ENCODE measurements around the gene NR6A1. TPM values are rescaled to one million over a fixed set of nuclear protein-coding genes. Genes with fewer than 3 reads are reported as not detected.

Gene NR6A1
- total RNA-seq, 2 experiments from 2014 or later, result 0.28 to 0.76 TPM

DNA sequence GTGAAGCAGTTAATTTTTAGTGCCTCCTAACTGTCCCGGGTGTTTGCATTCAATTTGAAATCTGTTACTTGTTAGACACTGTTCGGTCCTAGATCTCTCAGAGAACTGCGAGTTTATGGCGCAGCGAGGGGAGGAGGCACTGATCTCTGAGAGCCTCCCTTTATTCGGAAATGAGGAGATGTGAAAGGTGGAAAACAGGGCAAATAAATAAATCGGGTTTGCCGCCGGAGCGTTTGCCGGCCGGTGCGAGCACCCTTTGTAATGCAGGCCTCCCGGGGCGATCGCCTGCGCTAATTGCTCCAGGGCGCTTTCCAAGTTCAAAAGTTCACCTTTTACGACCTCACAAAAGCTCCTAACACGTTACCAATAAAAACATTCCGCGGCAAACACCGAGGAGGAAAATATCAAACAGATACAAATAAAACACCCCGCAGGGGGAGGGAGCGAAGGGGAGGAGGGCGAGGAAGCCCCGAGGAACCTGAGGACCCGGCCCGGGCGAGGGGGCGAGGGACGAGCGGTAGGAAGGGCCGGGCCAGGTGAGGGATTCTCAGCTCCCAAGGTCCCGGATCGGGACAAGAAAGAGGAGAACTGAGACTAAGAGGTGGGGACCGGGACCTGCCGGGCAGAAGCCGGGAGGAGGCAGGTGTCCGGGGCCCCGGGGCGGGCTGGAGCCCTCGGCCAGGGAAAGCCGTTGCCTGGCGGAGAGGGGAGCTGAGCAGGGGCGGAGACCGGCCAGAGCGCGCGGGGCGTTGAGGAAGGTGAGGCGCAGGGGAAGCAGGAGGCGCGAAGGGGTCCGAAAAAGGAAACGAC, 1.4 kb downstream of the NR6A1 start:
- Mint-ChIP-seq H3K9me3 (no peaks in the 10 kb centered on the region), H3K36me3 (ENCODE audit: low read depth) (no peaks in the 10 kb centered on the region), H3K4me3 (peak overlapping the region; percentile 73), H3K4me1 (peaks cover 40% of the 10 kb centered on the region), H3K27ac (no peak overlapping the region), H3K27me3 (peaks cover 59% of the 10 kb centered on the region)
- no peak for DNase-seq
- CTCF ChIA-PET, result interaction anchor here (0.6 to 10.1 kb wide), 10 partner anchors 8 to 506 kb away, joined by 3 to 264 read pairs (median 4); partner anchors contain the start of genes ARPC5L, RPL35 and WDR38
- POLR2A ChIA-PET, result interaction anchor here (0.7 to 8.1 kb wide), 6 partner anchors 9 to 101 kb away, joined by 3 to 66 read pairs (median 10); partner anchors contain the start of genes ARPC5L, RPL35 and WDR38

DNA sequence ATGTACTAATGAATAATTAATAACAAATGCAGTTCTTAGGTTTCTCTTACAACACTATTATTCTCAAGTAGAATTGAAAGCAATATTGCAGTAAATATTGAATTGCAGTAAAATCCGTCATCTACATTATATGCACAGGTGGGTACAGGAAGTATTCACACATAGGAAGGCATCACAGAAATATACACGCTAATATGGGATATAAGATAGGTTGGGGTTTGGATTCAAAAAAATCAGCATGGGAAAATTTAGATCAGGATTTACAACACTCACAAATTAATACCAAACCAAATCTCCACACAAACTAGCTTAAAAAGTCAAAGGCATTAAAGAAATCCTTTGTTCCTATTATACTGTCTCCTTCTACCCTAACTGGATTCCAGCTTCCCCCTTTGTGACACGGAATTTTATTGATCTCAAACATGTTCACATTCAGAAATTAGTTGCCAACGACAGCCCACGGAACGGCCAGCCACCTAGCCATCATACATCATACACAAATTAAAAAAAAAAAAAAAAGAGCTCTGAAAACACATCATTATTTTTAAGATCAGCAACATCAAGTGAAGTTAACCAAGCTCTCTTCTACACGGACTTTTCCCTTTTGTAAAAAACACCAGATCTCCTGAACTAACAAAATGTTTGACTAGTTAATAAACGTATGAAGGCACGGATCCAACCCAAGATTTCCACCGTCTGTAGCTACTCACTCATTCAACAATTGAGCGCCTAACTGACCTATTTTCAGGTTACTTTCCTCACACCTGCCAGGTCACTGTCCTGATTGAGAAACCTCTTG, 2.2 kb downstream of the NR6A1 start:
- Mint-ChIP-seq H3K27me3 (peaks cover 60% of the 10 kb centered on the region), H3K4me3 (peak overlapping the region; percentile 73), H3K27ac (no peak overlapping the region), H3K4me1 (peaks cover 32% of the 10 kb centered on the region), H3K9me3 (no peaks in the 10 kb centered on the region), H3K36me3 (ENCODE audit: low read depth) (no peaks in the 10 kb centered on the region)
- POLR2A ChIA-PET, result interaction anchor here (1.6 to 8.1 kb wide), 3 partner anchors 86 to 101 kb away, joined by 5 to 66 read pairs (median 15); partner anchors contain the start of genes ARPC5L, RPL35 and WDR38
- CTCF ChIA-PET, result interaction anchor here (0.9 to 10.1 kb wide), 7 partner anchors 9 to 152 kb away, joined by 3 to 264 read pairs (median 4); partner anchors contain the start of gene WDR38
- DNase-seq, result no peak

DNA sequence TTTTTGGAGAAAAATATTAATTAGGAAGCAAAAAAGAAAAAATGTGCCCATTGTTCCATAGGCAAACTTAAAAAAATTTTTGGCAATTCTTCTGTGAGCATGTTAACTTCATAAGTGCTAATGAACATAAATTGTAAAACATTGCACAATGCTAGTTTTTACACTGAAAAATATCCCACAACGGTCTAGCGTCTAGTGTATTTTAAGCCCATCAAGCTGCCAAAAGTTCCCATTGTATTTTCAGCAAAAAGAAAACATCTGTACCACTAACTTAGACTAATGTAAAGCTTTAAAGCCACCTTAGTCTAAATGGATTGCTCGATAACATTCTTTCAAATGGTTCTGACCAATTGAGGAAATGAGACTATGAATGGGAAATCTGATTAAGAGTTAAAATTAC, 2.8 kb downstream of the NR6A1 start:
- Mint-ChIP-seq H3K27me3 (peaks cover 62% of the 10 kb centered on the region), H3K4me1 (peaks cover 26% of the 10 kb centered on the region), H3K9me3 (no peaks in the 10 kb centered on the region), H3K36me3 (ENCODE audit: low read depth) (no peaks in the 10 kb centered on the region), H3K4me3 (no peak overlapping the region), H3K27ac (no peak overlapping the region)
- DNase-seq, result no peak
- CTCF ChIA-PET, result interaction anchor here (0.9 to 10.1 kb wide), 3 partner anchors 85 to 151 kb away, joined by 3 to 264 read pairs (median 6); partner anchors contain the start of gene WDR38
- POLR2A ChIA-PET, result interaction anchor here (2.0 to 8.1 kb wide), 2 partner anchors 87 to 93 kb away, joined by 15 to 66 read pairs; partner anchors contain the start of genes ARPC5L, RPL35 and WDR38

DNA sequence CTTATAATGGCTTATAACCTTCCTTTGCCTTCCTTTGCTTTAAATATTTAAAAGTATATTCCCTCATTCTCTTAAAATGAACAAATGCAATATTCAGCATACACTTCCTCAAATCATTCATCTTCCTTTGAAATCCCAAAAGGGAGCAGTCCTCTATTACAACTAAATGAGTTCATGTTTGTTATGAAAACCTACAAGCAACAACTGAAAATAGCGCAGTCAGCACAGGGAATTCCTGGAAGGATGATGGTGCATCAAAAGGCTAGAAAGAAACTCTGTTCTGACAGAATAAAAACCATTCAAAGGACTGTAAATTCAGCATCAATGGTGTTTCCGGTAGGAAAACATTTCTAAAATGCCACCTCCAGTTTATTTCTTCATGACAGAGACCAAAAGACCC, 3.3 kb downstream of the NR6A1 start:
- Mint-ChIP-seq H3K27me3 (peaks cover 67% of the 10 kb centered on the region), H3K36me3 (ENCODE audit: low read depth) (no peaks in the 10 kb centered on the region), H3K4me1 (peaks cover 24% of the 10 kb centered on the region), H3K9me3 (no peaks in the 10 kb centered on the region), H3K27ac (no peak overlapping the region), H3K4me3 (no peak overlapping the region)
- ChIA-PET POLR2A (interaction anchor here (2.0 to 8.1 kb wide), 2 partner anchors 87 to 94 kb away, joined by 15 to 66 read pairs; partner anchors contain the start of genes ARPC5L, RPL35 and WDR38), CTCF (interaction anchor here (1.1 to 10.1 kb wide), 3 partner anchors 85 to 187 kb away, joined by 3 to 264 read pairs (median 31); partner anchors contain the start of gene WDR38)
- DNase-seq, result no peak

DNA sequence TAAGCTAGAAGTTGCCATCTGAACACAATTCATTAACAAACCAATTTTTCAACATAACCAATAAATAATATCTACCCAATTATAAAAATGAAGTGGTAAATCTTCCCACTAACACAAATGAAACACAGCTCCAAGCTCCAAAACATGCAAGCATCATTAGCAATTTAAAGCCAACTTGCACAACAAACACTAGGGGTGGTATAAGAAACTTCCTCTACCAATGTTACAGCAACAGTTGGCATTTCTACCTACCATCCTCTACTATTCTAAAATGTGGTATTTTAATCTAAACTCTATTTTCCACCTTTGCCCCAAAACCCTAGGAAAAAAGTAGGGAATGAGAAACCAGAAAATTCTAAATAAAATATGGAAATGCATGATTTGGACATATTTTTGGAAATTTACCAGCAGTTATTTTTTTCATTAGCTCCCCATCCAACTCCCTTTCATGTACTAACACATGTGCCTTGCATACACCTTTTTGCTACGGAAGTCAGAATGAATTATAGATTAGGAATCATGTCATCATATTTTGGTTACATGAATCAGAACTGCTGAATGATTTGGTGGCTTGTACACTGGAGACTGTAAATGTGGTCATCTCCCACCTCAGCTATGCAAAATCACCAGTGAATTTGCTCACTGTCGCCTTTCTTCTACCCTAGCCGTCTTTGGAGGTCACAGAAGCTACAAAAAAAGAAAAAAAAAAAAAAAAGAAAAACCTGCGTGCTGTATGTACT, 4.1 kb downstream of the NR6A1 start:
- ChIA-PET POLR2A (interaction anchor here (1.0 to 1.1 kb wide), 2 partner anchors 94 to 95 kb away, joined by 3 to 4 read pairs; partner anchors contain the start of genes ARPC5L and RPL35), CTCF (interaction anchor here (0.8 to 4.6 kb wide), 5 partner anchors 23 to 203 kb away, joined by 3 to 31 read pairs (median 3); partner anchors contain the start of gene WDR38)
- Mint-ChIP-seq H3K27ac (no peak overlapping the region), H3K36me3 (ENCODE audit: low read depth) (no peaks in the 10 kb centered on the region), H3K4me1 (peaks cover 19% of the 10 kb centered on the region), H3K27me3 (peaks cover 69% of the 10 kb centered on the region), H3K4me3 (no peak overlapping the region), H3K9me3 (no peaks in the 10 kb centered on the region)
- no peak for DNase-seq

DNA sequence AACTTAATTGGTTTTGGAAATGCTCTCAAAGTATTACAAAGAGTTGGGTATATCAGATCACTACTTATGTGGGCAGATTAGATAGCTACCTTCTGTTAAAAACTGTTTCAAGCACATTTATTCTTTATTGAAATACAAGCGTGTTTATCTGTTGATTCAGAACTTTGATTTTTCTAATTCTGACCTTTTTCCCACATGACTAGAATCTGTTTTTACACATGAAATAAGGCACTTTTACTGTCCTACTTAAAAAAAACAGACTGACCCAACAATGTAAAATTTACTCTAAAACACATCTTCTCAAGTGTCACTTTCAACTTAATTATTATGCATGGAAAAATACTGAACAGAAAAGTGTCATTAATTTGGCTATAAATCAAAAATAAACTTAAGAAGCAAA, 4.8 kb downstream of the NR6A1 start:
- CTCF ChIA-PET, result interaction anchor here (1.0 to 4.6 kb wide), 3 partner anchors 53 to 203 kb away, joined by 3 to 31 read pairs (median 4); partner anchors contain the start of gene WDR38
- H3K9me3 Mint-ChIP-seq, result no peaks in the 10 kb centered on the region
- POLR2A ChIA-PET, result interaction anchor here (1.0 to 2.1 kb wide), 3 partner anchors 86 to 96 kb away, joined by 3 to 5 read pairs (median 4); partner anchors contain the start of genes ARPC5L, RPL35 and WDR38
- peaks cover 15% of the 10 kb centered on the region for H3K4me1 Mint-ChIP-seq
- H3K36me3 Mint-ChIP-seq (ENCODE audit: low read depth), result no peaks in the 10 kb centered on the region
- DNase-seq, result no peak
- no peak overlapping the region for H3K27ac Mint-ChIP-seq
- H3K4me3 Mint-ChIP-seq, result no peak overlapping the region
- peaks cover 75% of the 10 kb centered on the region for H3K27me3 Mint-ChIP-seq

DNA sequence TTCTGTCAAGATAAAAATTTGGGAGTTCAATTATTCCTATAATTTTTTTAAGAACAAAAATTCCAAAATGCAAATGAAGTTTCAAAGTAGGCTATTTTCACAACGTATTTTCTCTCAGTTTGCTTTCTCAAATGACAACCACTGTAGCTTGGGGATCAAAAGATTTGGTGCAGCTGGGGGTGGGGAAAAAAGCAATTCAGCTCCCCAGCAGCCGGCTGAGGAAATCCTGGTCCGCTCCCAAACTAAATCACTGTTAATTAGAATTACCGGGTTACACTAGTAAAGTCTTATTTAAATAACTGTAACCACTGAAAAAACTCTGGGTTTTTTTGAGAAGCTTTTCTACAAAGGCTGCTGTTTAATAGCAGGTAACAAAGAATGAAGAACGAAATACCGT, 5.7 kb downstream of the NR6A1 start:
- H3K27ac Mint-ChIP-seq, result no peak overlapping the region
- H3K4me1 Mint-ChIP-seq, result peaks cover 13% of the 10 kb centered on the region
- H3K9me3 Mint-ChIP-seq, result no peaks in the 10 kb centered on the region
- DNase-seq, result no peak
- ChIA-PET POLR2A (interaction anchor here (1.2 to 2.1 kb wide), 2 partner anchors 14 to 87 kb away, joined by 3 to 5 read pairs; partner anchors contain the start of gene WDR38), CTCF (interaction anchor here (0.6 to 4.6 kb wide), 5 partner anchors 12 to 209 kb away, joined by 3 to 31 read pairs (median 4); partner anchors contain the start of genes OLFML2A and WDR38)
- H3K4me3 Mint-ChIP-seq, result no peak overlapping the region
- peaks cover 84% of the 10 kb centered on the region for H3K27me3 Mint-ChIP-seq
- no peaks in the 10 kb centered on the region for H3K36me3 Mint-ChIP-seq (ENCODE audit: low read depth)

DNA sequence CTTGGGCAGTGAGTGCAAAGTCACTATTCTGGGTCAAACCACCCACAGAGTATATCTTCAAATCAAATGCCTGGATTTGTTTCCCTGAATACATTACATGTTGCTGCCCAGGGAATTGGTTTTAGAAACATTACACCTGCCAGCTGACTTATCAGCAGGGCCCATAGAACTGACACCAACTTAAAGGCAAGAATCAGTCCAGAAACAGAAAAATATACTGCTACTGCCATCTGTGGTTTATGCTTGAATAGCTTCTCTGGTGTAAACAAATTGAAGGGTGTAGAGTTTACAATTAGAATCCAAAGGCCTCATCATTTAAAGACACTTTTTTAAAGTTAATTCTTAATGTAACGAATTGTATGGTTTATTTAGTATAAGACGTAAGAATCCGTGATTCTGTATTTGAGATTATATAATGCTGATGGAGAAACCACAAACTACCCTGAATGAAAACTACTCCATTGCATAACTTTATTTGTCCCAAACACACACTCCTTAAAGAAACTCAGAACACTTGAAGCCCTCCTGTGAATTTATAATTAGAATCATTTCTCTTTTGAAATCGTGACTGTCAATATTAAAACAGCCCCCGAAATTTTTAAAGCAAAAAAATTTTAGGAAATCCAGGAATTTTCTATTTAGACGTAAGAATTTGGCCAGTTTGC, 6.2 kb downstream of the NR6A1 start:
- no peak for DNase-seq
- Mint-ChIP-seq H3K4me1 (peaks cover 10% of the 10 kb centered on the region), H3K36me3 (ENCODE audit: low read depth) (no peaks in the 10 kb centered on the region), H3K9me3 (no peaks in the 10 kb centered on the region), H3K4me3 (no peak overlapping the region), H3K27ac (no peak overlapping the region), H3K27me3 (peaks cover 82% of the 10 kb centered on the region)
- ChIA-PET CTCF (interaction anchor here (0.6 to 4.6 kb wide), 9 partner anchors 10 to 209 kb away, joined by 3 to 31 read pairs (median 4); partner anchors contain the start of genes OLFML2A and WDR38), POLR2A (interaction anchor here (0.9 to 2.1 kb wide), 3 partner anchors 15 to 97 kb away, joined by 3 to 5 read pairs (median 4); partner anchors contain the start of genes ARPC5L, RPL35 and WDR38)

DNA sequence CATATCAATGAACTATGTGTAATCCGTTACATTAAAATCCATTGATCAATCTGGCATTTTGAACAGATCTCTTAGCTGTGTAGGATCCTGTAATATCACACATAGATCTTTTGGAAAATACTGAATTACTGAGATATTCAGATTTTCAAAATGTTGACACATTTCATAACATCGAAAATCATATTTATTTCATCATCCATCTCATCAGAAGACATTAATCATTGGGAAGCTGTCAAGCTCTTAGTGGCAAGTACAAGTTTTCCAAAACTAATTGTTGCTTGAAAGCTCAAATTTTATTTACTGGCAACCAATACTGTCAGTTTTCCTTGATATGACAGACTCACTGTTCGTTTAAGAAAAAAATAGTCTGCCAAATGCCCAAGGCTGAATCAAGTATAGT, 8.5 kb downstream of the NR6A1 start:
- H3K36me3 Mint-ChIP-seq (ENCODE audit: low read depth), result no peaks in the 10 kb centered on the region
- H3K27ac Mint-ChIP-seq, result no peak overlapping the region
- CTCF ChIA-PET, result interaction anchor here (3.2 kb wide), 1 partner anchor 10 kb away, joined by 13 read pairs; the partner anchor contains the start of gene NR6A1
- H3K9me3 Mint-ChIP-seq, result no peaks in the 10 kb centered on the region
- POLR2A ChIA-PET, result no interaction called here
- peaks cover 2% of the 10 kb centered on the region for H3K4me1 Mint-ChIP-seq
- H3K27me3 Mint-ChIP-seq, result peaks cover 75% of the 10 kb centered on the region
- no peak for DNase-seq
- no peak overlapping the region for H3K4me3 Mint-ChIP-seq

DNA sequence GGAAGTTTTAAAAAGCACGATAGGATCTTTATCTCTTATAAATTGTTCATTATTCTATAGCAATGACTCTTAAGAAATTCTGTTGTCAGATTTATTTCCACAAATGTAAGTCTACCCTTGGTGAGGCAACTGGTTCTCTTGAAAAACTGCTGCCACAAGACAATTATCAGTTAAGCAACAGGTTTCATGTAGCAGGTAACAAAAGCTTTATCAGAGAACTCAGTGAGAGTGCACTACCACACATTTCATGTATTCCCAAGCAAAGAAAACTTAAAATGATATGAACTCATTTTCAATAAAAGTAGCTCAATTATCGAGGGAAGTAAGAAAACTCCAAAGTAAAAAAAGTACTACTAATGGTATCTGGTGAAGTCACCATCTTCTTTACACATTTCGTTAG, 9.4 kb downstream of the NR6A1 start:
- peaks cover 2% of the 10 kb centered on the region for H3K4me1 Mint-ChIP-seq
- H3K27me3 Mint-ChIP-seq, result peaks cover 75% of the 10 kb centered on the region
- H3K9me3 Mint-ChIP-seq, result no peaks in the 10 kb centered on the region
- H3K27ac Mint-ChIP-seq, result no peak overlapping the region
- H3K36me3 Mint-ChIP-seq (ENCODE audit: low read depth), result no peaks in the 10 kb centered on the region
- ChIA-PET CTCF (interaction anchor here (0.5 to 3.2 kb wide), 5 partner anchors 11 to 208 kb away, joined by 3 to 13 read pairs (median 4); partner anchors contain the start of genes NR6A1 and WDR38), POLR2A (no interaction called here)
- no peak for DNase-seq
- no peak overlapping the region for H3K4me3 Mint-ChIP-seq

DNA sequence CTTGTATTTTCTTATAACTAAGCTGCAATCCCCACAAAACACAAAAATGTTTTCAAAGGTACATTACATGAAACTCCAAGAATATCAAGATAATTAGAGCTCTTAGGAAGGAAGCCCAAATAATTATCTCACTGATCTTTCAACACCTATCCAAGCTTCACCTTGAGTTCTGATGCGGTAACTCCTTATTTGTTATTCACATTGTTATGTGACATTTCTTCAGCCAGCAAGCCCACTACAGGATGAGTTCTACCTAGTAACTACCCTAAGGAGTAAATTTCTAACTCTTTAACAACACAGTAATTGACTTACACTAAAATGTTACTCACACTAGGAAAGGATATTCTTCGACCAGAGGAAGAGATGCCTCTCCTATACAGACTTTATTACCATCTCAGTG, 9.9 kb downstream of the NR6A1 start:
- peaks cover 75% of the 10 kb centered on the region for H3K27me3 Mint-ChIP-seq
- H3K36me3 Mint-ChIP-seq (ENCODE audit: low read depth), result no peaks in the 10 kb centered on the region
- no peak overlapping the region for H3K27ac Mint-ChIP-seq
- POLR2A ChIA-PET, result interaction anchor here (0.9 kb wide), 1 partner anchor 9 kb away, joined by 4 read pairs; the partner anchor contains the start of gene NR6A1
- no peak for DNase-seq
- H3K9me3 Mint-ChIP-seq, result no peaks in the 10 kb centered on the region
- H3K4me1 Mint-ChIP-seq, result peaks cover 2% of the 10 kb centered on the region
- CTCF ChIA-PET, result interaction anchor here (0.5 to 3.2 kb wide), 6 partner anchors 9 to 208 kb away, joined by 3 to 13 read pairs (median 4); partner anchors contain the start of genes NR6A1 and WDR38
- no peak overlapping the region for H3K4me3 Mint-ChIP-seq

All from activated CD4-positive, alpha-beta memory T cell treated with anti-CD3 and anti-CD28 coated beads, Interleukin-2, amount 10 ng/mL, durations not matched to agents 7 days and 5 days (primary cell).